HepG2 (cell line): ENCODE data around the gene COMT. TPM values are rescaled to one million over a fixed set of nuclear protein-coding genes. Genes with fewer than 3 reads are reported as not detected.
A peak's percentile ranks its signal among the peaks of the same experiment; 100 is the strongest.

Source experiments
- AKAP8 ChIP-seq: sonication (generic); formaldehyde crosslinking; IDR thresholded peaks from 2 replicates; pipeline ENCODE4 v1.5.1; 2020; ENCODE audit warnings: mild to moderate bottlenecking, missing genetic modification reagents
- GABPA ChIP-seq, 2 experiments: IDR thresholded peaks; 2 replicates each; pipeline ENCODE4 v1.6.1; 2011 to 2016; ENCODE audit warnings: low read depth in 2 of 2, low read length in 1 of 2, missing biosample characterization in 1 of 2, missing genetic modification characterization in 1 of 2
- HNF4A ChIP-seq: sonication (generic); formaldehyde crosslinking; IDR thresholded peaks from 2 replicates; pipeline ENCODE4 v1.4.0; 2020; ENCODE audit warnings: missing genetic modification reagents
- PITX1 ChIP-seq: sonication (generic); formaldehyde crosslinking; IDR thresholded peaks from 2 replicates; pipeline ENCODE4 v1.5.1; 2020; ENCODE audit warnings: mild to moderate bottlenecking, missing genetic modification reagents
- RELA ChIP-seq: sonication (generic); formaldehyde crosslinking; IDR thresholded peaks from 2 replicates; pipeline ENCODE4 v1.4.0; 2020; ENCODE audit warnings: missing genetic modification reagents
- SMARCE1 ChIP-seq: fragments of 450-650 bp; IDR thresholded peaks from 2 replicates; pipeline ENCODE4 v1.6.1; 2017; ENCODE audit warnings: borderline replicate concordance
- SOX5 ChIP-seq: IDR thresholded peaks from 2 replicates; pipeline ENCODE4 v1.6.1; 2016; ENCODE audit warnings: borderline replicate concordance
- SP4 ChIP-seq: sonication (generic); formaldehyde crosslinking; IDR thresholded peaks from 2 replicates; pipeline ENCODE4 v1.8.1; 2023; ENCODE audit warnings: mild to moderate bottlenecking, missing genetic modification reagents
- SSRP1 ChIP-seq: IDR thresholded peaks from 2 replicates; pipeline ENCODE4 v1.6.1; 2016; ENCODE audit warnings: control low read depth
- TBP ChIP-seq: sonication (generic); formaldehyde crosslinking; IDR thresholded peaks from 2 replicates; pipeline ENCODE4 v1.5.0; 2020; ENCODE audit warnings: missing genetic modification reagents
- TCF7L2 ChIP-seq: IDR thresholded peaks from 2 replicates; pipeline ENCODE4 v1.6.1; 2011; ENCODE audit warnings: mild to moderate bottlenecking, low read depth, low read length, moderate library complexity
- ZFAT ChIP-seq: sonication (generic); formaldehyde crosslinking; conservative IDR thresholded peaks from 2 replicates; pipeline ENCODE4 v1.8.1; 2023; ENCODE audit warnings: missing genetic modification reagents, inconsistent platforms
- ZMYM3 ChIP-seq: sonication (generic); formaldehyde crosslinking; IDR thresholded peaks from 2 replicates; pipeline ENCODE4 v1.5.1; 2020; ENCODE audit warnings: mild to moderate bottlenecking, missing genetic modification reagents
- ZNF24 ChIP-seq: fragments of 450-650 bp; IDR thresholded peaks from 2 replicates; pipeline ENCODE4 v1.6.1; 2017; ENCODE audit warnings: antibody characterized with exemption, mild to moderate bottlenecking
- ZNF263 ChIP-seq: sonication (generic); formaldehyde crosslinking; IDR thresholded peaks from 2 replicates; pipeline ENCODE4 v1.4.0; 2020; ENCODE audit warnings: missing genetic modification reagents
- ZNF33B ChIP-seq: sonication (generic); formaldehyde crosslinking; IDR thresholded peaks from 2 replicates; pipeline ENCODE4 v1.5.1; 2020; ENCODE audit warnings: mild to moderate bottlenecking, missing genetic modification reagents
- ZNF382 ChIP-seq: sonication (generic); formaldehyde crosslinking; IDR thresholded peaks from 2 replicates; pipeline ENCODE4 v1.5.0; 2020; ENCODE audit warnings: missing genetic modification reagents, mild to moderate bottlenecking, borderline replicate concordance
- ZNF788 ChIP-seq: sonication (generic); formaldehyde crosslinking; IDR thresholded peaks from 2 replicates; pipeline ENCODE4 v1.5.0; 2020; ENCODE audit warnings: mild to moderate bottlenecking, missing genetic modification reagents, borderline replicate concordance
- ZNF83 ChIP-seq: sonication (generic); formaldehyde crosslinking; IDR thresholded peaks from 2 replicates; pipeline ENCODE4 v1.4.0; 2020; ENCODE audit warnings: missing genetic modification reagents, mild to moderate bottlenecking, borderline replicate concordance
- ZNF879 ChIP-seq: sonication (generic); formaldehyde crosslinking; IDR thresholded peaks from 2 replicates; pipeline ENCODE4 v1.8.1; 2023; ENCODE audit warnings: missing genetic modification reagents
- polyA plus RNA-seq, 8 experiments: library from polyadenylated mRNA; depleted of rRNA in 3 of 8; stranded (reverse) in 7 of 8; unstranded in 1 of 8; fragments of >200 nt; fragmentation: Illumina TruSeq in 4 of 8; extraction: Trizol in 4 of 8; gene quantifications; 2 replicates each; pipeline versions ENCODE4 v1.2.1 to v1.2.3, GENCODE V29; 2011 to 2016; ENCODE audit warnings: low read depth in 4 of 8, missing spikeins in 1 of 8, mixed read lengths in 1 of 8; ENCODE audit not compliant: insufficient read depth in 1 of 8
- total RNA-seq, 5 experiments: library from RNA; depleted of rRNA; stranded (reverse); fragments of >200 nt; fragmentation: Illumina TruSeq; extraction: Trizol; gene quantifications; 2 replicates each; pipeline ENCODE4 v1.2.3, GENCODE V29; 2016; ENCODE audit warnings: low read depth in 1 of 5
- TF ChIP-seq, protein P1 (sequence below): sonication (generic); formaldehyde crosslinking; IDR thresholded peaks from 2 replicates; pipeline ENCODE4 v1.4.0; 2020; ENCODE audit warnings: missing genetic modification reagents
- TF ChIP-seq, protein P2 (sequence below): sonication (generic); formaldehyde crosslinking; IDR thresholded peaks from 2 replicates; pipeline ENCODE4 v1.4.0; 2020; ENCODE audit warnings: mild to moderate bottlenecking, missing genetic modification reagents
- TF ChIP-seq, protein P3 (sequence below): sonication (generic); formaldehyde crosslinking; IDR thresholded peaks from 2 replicates; pipeline ENCODE4 v1.5.0; 2020; ENCODE audit warnings: mild to moderate bottlenecking, missing genetic modification reagents, borderline replicate concordance
- TF ChIP-seq, protein P4 (sequence below): conservative IDR thresholded peaks from 2 replicates; pipeline ENCODE4 v1.6.1; 2018; ENCODE audit warnings: missing genetic modification reagents
- TF ChIP-seq, protein P5 (sequence below): sonication (generic); formaldehyde crosslinking; IDR thresholded peaks from 2 replicates; pipeline ENCODE4 v1.5.0; 2020; ENCODE audit warnings: missing genetic modification reagents

COMT gene
- total and polyA plus RNA-seq, 2 of the 13 experiments (the other 11 are each of a cell fraction or from before 2014, with no cell fraction given): 156 to 162 TPM

DNA sequence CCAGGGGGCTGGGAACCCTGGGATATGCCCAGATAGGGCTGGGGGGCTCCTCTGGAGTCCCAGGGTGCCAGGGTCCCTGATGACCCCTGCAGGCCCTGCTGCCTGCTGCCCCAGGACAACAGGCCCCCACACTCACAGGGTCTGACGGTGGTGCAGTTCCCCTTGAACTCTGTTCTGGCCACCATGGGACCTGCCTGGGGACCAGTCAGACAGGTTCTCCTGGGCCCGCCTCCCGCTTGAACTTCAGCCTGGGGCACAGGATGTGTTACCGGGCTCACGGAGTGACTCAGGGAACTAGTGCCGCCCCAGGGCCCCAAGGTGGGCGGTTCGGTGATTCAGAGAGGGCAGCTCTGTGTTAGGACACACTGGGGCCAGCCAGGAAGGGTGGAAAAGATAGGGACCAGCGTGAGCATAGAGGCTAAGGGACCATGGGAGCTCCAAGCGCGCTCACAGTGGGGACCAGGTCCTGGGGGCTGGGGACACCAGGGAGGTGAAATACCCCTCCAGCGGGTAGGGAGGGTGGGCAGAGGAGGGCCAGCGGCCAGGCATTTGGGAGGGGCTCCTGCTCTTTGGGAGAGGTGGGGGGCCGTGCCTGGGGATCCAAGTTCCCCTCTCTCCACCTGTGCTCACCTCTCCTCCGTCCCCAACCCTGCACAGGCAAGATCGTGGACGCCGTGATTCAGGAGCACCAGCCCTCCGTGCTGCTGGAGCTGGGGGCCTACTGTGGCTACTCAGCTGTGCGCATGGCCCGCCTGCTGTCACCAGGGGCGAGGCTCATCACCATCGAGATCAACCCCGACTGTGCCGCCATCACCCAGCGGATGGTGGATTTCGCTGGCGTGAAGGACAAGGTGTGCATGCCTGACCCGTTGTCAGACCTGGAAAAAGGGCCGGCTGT, 21.6 kb downstream of the COMT start (continued):
- TF ChIP-seq, protein P1, sequence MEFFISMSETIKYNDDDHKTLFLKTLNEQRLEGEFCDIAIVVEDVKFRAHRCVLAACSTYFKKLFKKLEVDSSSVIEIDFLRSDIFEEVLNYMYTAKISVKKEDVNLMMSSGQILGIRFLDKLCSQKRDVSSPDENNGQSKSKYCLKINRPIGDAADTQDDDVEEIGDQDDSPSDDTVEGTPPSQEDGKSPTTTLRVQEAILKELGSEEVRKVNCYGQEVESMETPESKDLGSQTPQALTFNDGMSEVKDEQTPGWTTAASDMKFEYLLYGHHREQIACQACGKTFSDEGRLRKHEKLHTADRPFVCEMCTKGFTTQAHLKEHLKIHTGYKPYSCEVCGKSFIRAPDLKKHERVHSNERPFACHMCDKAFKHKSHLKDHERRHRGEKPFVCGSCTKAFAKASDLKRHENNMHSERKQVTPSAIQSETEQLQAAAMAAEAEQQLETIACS (CRISPR knock-in tag): no peak
- TF ChIP-seq TCF7L2 (no peak), SOX5 (CRISPR knock-in tag) (peak; percentile 52; the same call in 1 of the 2 replicates), ZFAT (CRISPR knock-in tag) (no peak), AKAP8 (peak; percentile 68; the same call in 1 of the 2 replicates), SP4 (CRISPR knock-in tag) (peak; percentile 80; the same call in 1 of the 2 replicates), ZNF33B (CRISPR knock-in tag) (no peak), TBP (CRISPR knock-in tag) (no peak), ZNF382 (CRISPR knock-in tag) (no peak), PITX1 (CRISPR knock-in tag) (no peak), SSRP1 (CRISPR knock-in tag) (no peak), ZNF879 (CRISPR knock-in tag) (0 out of 2 replicates have a peak, but pooled peaks have one; percentile 51), GABPA (IDR thresholded peaks at IDR 0.05; ENCODE audit: low read depth, low read length) (no peak), GABPA (CRISPR knock-in tag; IDR thresholded peaks at IDR 0.05; ENCODE audit: low read depth) (peak; percentile 62), ZNF24 (no peak), HNF4A (CRISPR knock-in tag) (peak; percentile 90), ZNF83 (no peak; the same call in 1 of the 2 replicates), SMARCE1 (no peak), ZNF263 (CRISPR knock-in tag) (no peak), ZNF788 (CRISPR knock-in tag) (peak; percentile 22; the same call in 1 of the 2 replicates), ZMYM3 (CRISPR knock-in tag) (peak; percentile 35; the same call in 1 of the 2 replicates), RELA (CRISPR knock-in tag) (no peak)
- TF ChIP-seq, protein P2, sequence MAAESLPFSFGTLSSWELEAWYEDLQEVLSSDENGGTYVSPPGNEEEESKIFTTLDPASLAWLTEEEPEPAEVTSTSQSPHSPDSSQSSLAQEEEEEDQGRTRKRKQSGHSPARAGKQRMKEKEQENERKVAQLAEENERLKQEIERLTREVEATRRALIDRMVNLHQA: no peak
- TF ChIP-seq, protein P3, sequence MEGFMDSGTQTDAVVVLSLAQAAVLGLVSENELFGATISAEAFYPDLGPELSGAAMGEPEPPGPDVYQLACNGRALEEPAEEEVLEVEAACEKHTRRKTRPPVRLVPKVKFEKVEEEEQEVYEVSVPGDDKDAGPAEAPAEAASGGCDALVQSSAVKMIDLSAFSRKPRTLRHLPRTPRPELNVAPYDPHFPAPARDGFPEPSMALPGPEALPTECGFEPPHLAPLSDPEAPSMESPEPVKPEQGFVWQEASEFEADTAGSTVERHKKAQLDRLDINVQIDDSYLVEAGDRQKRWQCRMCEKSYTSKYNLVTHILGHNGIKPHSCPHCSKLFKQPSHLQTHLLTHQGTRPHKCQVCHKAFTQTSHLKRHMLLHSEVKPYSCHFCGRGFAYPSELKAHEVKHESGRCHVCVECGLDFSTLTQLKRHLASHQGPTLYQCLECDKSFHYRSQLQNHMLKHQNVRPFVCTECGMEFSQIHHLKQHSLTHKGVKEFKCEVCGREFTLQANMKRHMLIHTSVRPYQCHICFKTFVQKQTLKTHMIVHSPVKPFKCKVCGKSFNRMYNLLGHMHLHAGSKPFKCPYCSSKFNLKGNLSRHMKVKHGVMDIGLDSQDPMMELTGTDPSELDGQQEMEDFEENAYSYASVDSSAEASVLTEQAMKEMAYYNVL (CRISPR knock-in tag): peak; percentile 49; the same call in 1 of the 2 replicates
- TF ChIP-seq, protein P4, sequence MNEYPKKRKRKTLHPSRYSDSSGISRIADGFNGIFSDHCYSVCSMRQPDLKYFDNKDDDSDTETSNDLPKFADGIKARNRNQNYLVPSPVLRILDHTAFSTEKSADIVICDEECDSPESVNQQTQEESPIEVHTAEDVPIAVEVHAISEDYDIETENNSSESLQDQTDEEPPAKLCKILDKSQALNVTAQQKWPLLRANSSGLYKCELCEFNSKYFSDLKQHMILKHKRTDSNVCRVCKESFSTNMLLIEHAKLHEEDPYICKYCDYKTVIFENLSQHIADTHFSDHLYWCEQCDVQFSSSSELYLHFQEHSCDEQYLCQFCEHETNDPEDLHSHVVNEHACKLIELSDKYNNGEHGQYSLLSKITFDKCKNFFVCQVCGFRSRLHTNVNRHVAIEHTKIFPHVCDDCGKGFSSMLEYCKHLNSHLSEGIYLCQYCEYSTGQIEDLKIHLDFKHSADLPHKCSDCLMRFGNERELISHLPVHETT (CRISPR knock-in tag): 0 out of 2 replicates have a peak, but pooled peaks have one; percentile 10
- TF ChIP-seq, protein P5, sequence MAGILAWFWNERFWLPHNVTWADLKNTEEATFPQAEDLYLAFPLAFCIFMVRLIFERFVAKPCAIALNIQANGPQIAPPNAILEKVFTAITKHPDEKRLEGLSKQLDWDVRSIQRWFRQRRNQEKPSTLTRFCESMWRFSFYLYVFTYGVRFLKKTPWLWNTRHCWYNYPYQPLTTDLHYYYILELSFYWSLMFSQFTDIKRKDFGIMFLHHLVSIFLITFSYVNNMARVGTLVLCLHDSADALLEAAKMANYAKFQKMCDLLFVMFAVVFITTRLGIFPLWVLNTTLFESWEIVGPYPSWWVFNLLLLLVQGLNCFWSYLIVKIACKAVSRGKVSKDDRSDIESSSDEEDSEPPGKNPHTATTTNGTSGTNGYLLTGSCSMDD (CRISPR knock-in tag): no peak
